K562 (cell line): Measurements from ENCODE around the gene NGRN. TPM values are rescaled to one million over a fixed set of nuclear protein-coding genes. Genes with fewer than 3 reads are reported as not detected.

Experiments used
- ATAC-seq: fragments of 200-7000 bp; cut with Tn5 transposase; 3 replicates; pipeline ENCODE4 v1.9.1; 2020; ENCODE audit warnings: moderate library complexity
- BruUV-seq: library from RNA; stranded (reverse); fragments of 400-500 nt; replicated peaks from 2 replicates; lab custom pipeline; 2021; lab: Mats Ljungman, UMichigan
- CTCF ChIA-PET: fragments of 300-600 bp; formaldehyde crosslinking; extraction: SDS; loops from one replicate; lab custom pipeline; 2021; ENCODE audit warnings: low intra/inter-chr PET ratio; lab: Yijun Ruan, JAX
- POLR2A ChIA-PET: fragments of 300-600, 350-650 bp; sonication (Branson Sonifier 250); formaldehyde crosslinking; extraction: SDS; loops from one replicate; lab custom pipeline; 2021; ENCODE audit warnings: antibody characterized with exemption, inconsistent platforms; lab: Yijun Ruan, JAX
- DNase-seq, 4 experiments: peaks; one replicate each; pipeline versions ENCODE4 v3.0.0 to v3.0.0-alpha.2; 2011 to 2018; ENCODE audit warnings: low spot score in 3 of 4, mixed read lengths in 3 of 4; ENCODE audit errors: extremely low read depth in 1 of 4
- FAIRE-seq: peaks from 2 replicates; lab custom pipeline; 2011; peaks lifted over from hg19 to GRCh38; lab: Jason Lieb, UNC
- H2AFZ ChIP-seq: 2 replicates; pipeline ENCODE4 v1.6.0; 2011; ENCODE audit warnings: low read depth, low read length, control low read depth, inconsistent platforms
- H3K27ac ChIP-seq: fragments of 200-600 bp; 3 replicates; pipeline ENCODE4 v1.8.0; 2011; ENCODE audit warnings: low read depth, mild to moderate bottlenecking, control low read depth, inconsistent platforms, low read length, moderate library complexity, mixed read lengths; ENCODE audit errors: extremely low read depth
- H3K27me3 ChIP-seq, 2 experiments: fragments of 300-600 bp in 1 of 2; 2 replicates in 1 of 2; 3 replicates in 1 of 2; pipeline versions ENCODE4 v1.6.0 to v1.8.0; 2011; ENCODE audit warnings: inconsistent platforms in 2 of 2, low read length in 2 of 2, mild to moderate bottlenecking in 1 of 2, mixed read lengths in 1 of 2, moderate library complexity in 1 of 2; ENCODE audit not compliant: control insufficient read depth in 2 of 2, insufficient read depth in 2 of 2
- H3K36me3 ChIP-seq: fragments of 300-600 bp; 3 replicates; pipeline ENCODE4 v1.8.0; 2011; ENCODE audit warnings: mild to moderate bottlenecking, low read length, inconsistent platforms; ENCODE audit not compliant: control insufficient read depth, insufficient read depth
- H3K4me1 ChIP-seq, 2 experiments: fragments of 200-600 bp in 1 of 2; replicated peaks in 1 of 2; 2 replicates in 1 of 2; 3 replicates in 1 of 2; pipeline versions ENCODE4 v1.5.1 to v1.8.0; 2011; ENCODE audit warnings: inconsistent platforms in 2 of 2, low read length in 2 of 2, mild to moderate bottlenecking in 1 of 2, mixed read lengths in 1 of 2, moderate library complexity in 1 of 2; ENCODE audit not compliant: control insufficient read depth in 2 of 2, insufficient read depth in 2 of 2
- H3K4me2 ChIP-seq: 2 replicates; pipeline ENCODE4 v1.6.1; 2011; ENCODE audit warnings: low read length, control low read depth, inconsistent platforms, mixed read lengths; ENCODE audit not compliant: insufficient read depth
- H3K4me3 ChIP-seq: fragments of 200-600 bp; sonication (generic), shearing (Covaris generic); 2 replicates; pipeline ENCODE4 v1.5.1; 2016; ENCODE audit warnings: control low read depth, inconsistent platforms
- H3K79me2 ChIP-seq: fragments of 200-600 bp; 3 replicates; pipeline ENCODE4 v1.8.0; 2011; ENCODE audit warnings: low read length, inconsistent platforms; ENCODE audit not compliant: control insufficient read depth, insufficient read depth
- H3K9ac ChIP-seq, 2 experiments: 2 replicates each; pipeline versions ENCODE4 v1.6.0 to v1.6.1; 2011; ENCODE audit warnings: low read depth in 2 of 2, low read length in 2 of 2, control low read depth in 1 of 2, inconsistent platforms in 1 of 2, mild to moderate bottlenecking in 1 of 2, mixed read lengths in 1 of 2; ENCODE audit not compliant: insufficient read depth in 1 of 2
- H3K9me1 ChIP-seq: one replicate; pipeline ENCODE4 v1.6.0; 2011; ENCODE audit warnings: inconsistent platforms, mild to moderate bottlenecking, low read length, moderate library complexity; ENCODE audit not compliant: control insufficient read depth, insufficient read depth
- H3K9me3 ChIP-seq: replicated peaks from 2 replicates; pipeline ENCODE4 v1.5.1; 2011; ENCODE audit warnings: low read depth, low read length, inconsistent platforms; ENCODE audit not compliant: control insufficient read depth, insufficient read depth
- H4K20me1 ChIP-seq: replicated peaks from 2 replicates; pipeline ENCODE4 v1.6.1; 2011; ENCODE audit warnings: low read length, inconsistent platforms, mixed read lengths; ENCODE audit not compliant: control insufficient read depth, insufficient read depth
- MEF2A ChIP-seq: IDR thresholded peaks from 2 replicates; pipeline ENCODE4 v1.6.1; 2011; ENCODE audit warnings: low read depth, mild to moderate bottlenecking, low read length, moderate library complexity; ENCODE audit not compliant: control insufficient read depth
- NFIC ChIP-seq: fragments of 450-650 bp; IDR thresholded peaks from 2 replicates; pipeline ENCODE4 v1.6.1; 2017; ENCODE audit warnings: mild to moderate bottlenecking, inconsistent platforms
- RHOXF2B ChIP-seq: fragments of 250-450 bp; sonication (Bioruptor Pico); conservative IDR thresholded peaks from 2 replicates; pipeline ENCODE4 v1.5.1; 2021
- RNF2 ChIP-seq: sonication (generic); IDR thresholded peaks from 2 replicates; pipeline ENCODE4 v1.6.1; 2016
- ZFPM2 ChIP-seq: fragments of 250-450 bp; sonication (Bioruptor Pico); IDR thresholded peaks from 2 replicates; pipeline ENCODE4 v1.5.1; 2022; ENCODE audit warnings: mild to moderate bottlenecking
- ZNF263 ChIP-seq: sonication (generic); formaldehyde crosslinking; IDR thresholded peaks from 2 replicates; pipeline ENCODE4 v1.8.0; 2022; ENCODE audit warnings: mild to moderate bottlenecking, missing genetic modification reagents, borderline replicate concordance
- WGBS: fragments of 100-300 bp; shearing (Covaris generic); methylation state at CpG from one replicate; pipeline ENCODE4 v1.1.6; 2016; ENCODE audit warnings: low coverage, mixed read lengths; ENCODE audit not compliant: insufficient coverage; ENCODE audit errors: missing lambda C conversion rate; 5-methylcytosine and 5-hydroxymethylcytosine counted together
- in situ Hi-C: fragments of 300-500 bp; cut with MboI; formaldehyde crosslinking; loops from 4 replicates; pipeline ENCODE4 v1.15.0; 2018; ENCODE audit warnings: inconsistent platforms, mixed read lengths
- intact Hi-C: fragments of 100-400 bp; cut with micrococcal nuclease; formaldehyde crosslinking; loops from 2 replicates; pipeline ENCODE4 v1.14.2; 2022
- polyA plus RNA-seq, 8 experiments: library from polyadenylated mRNA; depleted of rRNA in 4 of 8; stranded (reverse) in 5 of 8; unstranded in 3 of 8; fragments of >200 nt; fragmentation: Nextera tagmentation in 2 of 8; fragmentation: Illumina TruSeq in 1 of 8; extraction: Ambion mirVana in 2 of 8; extraction: Trizol in 1 of 8; gene quantifications; 2 replicates each; pipeline versions ENCODE4 v1.2.1 to v1.2.3, GENCODE V29; 2011 to 2014; ENCODE audit warnings: inconsistent platforms in 1 of 8, missing spikeins in 1 of 8
- total RNA-seq, 7 experiments: library from RNA; depleted of rRNA in 6 of 7; stranded (reverse); fragments of >200 nt in 6 of 7; fragmentation: Illumina TruSeq in 2 of 7; extraction: Trizol in 2 of 7; gene quantifications; 2 replicates each; pipeline versions ENCODE4 v1.2.1 to v1.2.3, GENCODE V29; 2011 to 2021; ENCODE audit warnings: low replicate concordance in 1 of 7
- TF ChIP-seq, protein P1 (sequence below): fragments of 450-650 bp; IDR thresholded peaks from 2 replicates; pipeline ENCODE4 v1.7.0; 2016; ENCODE audit warnings: borderline replicate concordance

The NGRN gene
- total and polyA plus RNA-seq, 9 of the 15 experiments (the other 6 are each of a cell fraction or from before 2014, with no cell fraction given), result 14.0 to 73.4 (median 60.0) TPM

DNA sequence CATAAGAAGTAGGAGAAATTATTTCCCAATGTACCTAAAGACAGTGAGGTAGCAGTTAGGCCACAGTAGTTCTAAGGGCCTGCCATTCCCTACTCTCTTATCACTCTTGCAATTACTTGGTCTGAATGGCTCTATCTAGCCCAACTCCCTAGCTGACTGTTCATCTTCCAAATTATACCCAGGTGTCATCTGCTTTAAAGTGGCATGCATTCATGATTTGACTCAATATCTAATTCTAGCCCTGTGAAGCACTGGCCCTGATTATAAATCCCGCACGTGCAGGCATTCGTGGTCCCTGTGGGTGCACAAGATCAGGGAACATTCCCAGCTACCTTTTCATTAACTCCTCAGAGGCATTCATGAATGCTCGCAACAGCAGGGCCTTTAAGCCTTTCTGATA, 43.5 kb downstream of the NGRN start:
- ATAC-seq, result peak; percentile 47; the same call in 2 of the 3 replicates
- intact Hi-C loops, result no loop called here
- ChIA-PET CTCF (no interaction called here), POLR2A (no interaction called here)
- Histone ChIP-seq H3K4me3 (no peak overlapping the region), H3K9me3 (no peaks in the 10 kb centered on the region), H3K36me3 (no peaks in the 10 kb centered on the region), H3K4me1 (peaks cover 0 to 2% of the 10 kb centered on the region in 2 experiments; a peak in 1 of 5 replicates), H3K4me2 (no peak overlapping the region), H3K9me1 (no peaks in the 10 kb centered on the region), H3K27me3 (no peaks in the 10 kb centered on the region), H4K20me1 (no peaks in the 10 kb centered on the region), H3K9ac (no peak overlapping the region), H3K27ac (no peak overlapping the region), H2AFZ (peak overlapping the region; percentile 81), H3K79me2 (no peaks in the 10 kb centered on the region)
- no TSS peak for BruUV-seq
- in situ Hi-C loops, result loop anchor here (25.0 kb wide), 1 partner anchor 928 kb away; no protein-coding TSS in a partner anchor
- FAIRE-seq, result no peak
- no peak for TF ChIP-seq RNF2
- 75% methylated on average over 4 of the region's 4 CpGs for WGBS
- no peak for DNase-seq

DNA sequence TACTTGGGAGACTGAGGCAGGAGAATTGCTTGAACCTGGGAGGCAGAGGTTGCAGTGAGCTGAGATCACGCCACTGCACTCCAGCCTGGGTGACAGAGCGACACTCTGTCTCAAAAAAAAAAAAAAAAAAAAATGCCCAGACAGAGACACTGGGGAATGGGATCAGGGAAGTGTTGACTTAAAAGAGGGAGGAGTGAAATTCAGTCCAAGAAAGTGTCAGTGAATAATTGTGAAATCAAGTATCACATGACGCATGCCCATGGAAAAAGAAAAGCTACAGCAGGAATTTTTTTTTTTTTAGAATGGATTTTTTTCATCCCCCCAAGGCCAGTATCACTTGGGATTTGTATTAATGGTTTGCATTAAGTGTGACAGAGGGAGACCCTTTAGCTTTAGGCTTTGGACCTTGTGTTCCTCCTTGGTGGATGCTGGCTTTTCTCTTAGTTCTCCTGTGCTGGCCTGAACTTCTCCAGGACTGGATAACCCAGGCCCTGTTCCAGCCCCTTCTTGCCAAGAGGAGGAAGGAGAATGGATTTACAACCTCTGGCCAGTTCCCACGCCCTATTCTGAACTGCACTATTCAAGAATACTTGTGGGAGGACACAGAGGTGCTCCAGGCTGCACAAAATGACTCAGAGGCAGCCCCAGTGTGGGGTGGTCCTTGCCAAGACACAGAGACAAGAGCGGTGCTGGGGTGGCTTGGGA, 50.0 kb downstream of the NGRN start:
- Histone ChIP-seq H3K27me3 (no peaks in the 10 kb centered on the region), H3K4me1 (peaks cover 3% of the 10 kb centered on the region in 2 experiments; a peak in 2 of 5 replicates), H3K36me3 (no peaks in the 10 kb centered on the region), H3K79me2 (no peaks in the 10 kb centered on the region), H3K4me2 (no peak overlapping the region), H3K9me3 (no peaks in the 10 kb centered on the region), H3K9ac (no peak overlapping the region), H3K4me3 (no peak overlapping the region), H3K27ac (no peak overlapping the region), H3K9me1 (no peaks in the 10 kb centered on the region), H2AFZ (no peak overlapping the region), H4K20me1 (no peaks in the 10 kb centered on the region)
- no peak for FAIRE-seq
- 62% methylated on average over 3 of the region's 5 CpGs for WGBS
- in situ Hi-C loops, result loop anchor here (10.0 to 25.0 kb wide), 2 partner anchors 569 to 922 kb away; partner anchors contain the start of gene FES
- no TSS peak for BruUV-seq
- ChIA-PET CTCF (no interaction called here), POLR2A (interaction anchor here (0.9 kb wide), 1 partner anchor 281 kb away, joined by 3 read pairs; no protein-coding TSS in a partner anchor)
- ATAC-seq, result no peak
- DNase-seq, result no peak
- intact Hi-C loops, result no loop called here
- TF ChIP-seq RHOXF2B (CRISPR knock-in tag) (no peak), ZFPM2 (CRISPR knock-in tag) (no peak), MEF2A (no peak), NFIC (no peak), ZNF263 (CRISPR knock-in tag) (peak; percentile 44; the same call in 1 of the 2 replicates)
- TF ChIP-seq, protein P1, sequence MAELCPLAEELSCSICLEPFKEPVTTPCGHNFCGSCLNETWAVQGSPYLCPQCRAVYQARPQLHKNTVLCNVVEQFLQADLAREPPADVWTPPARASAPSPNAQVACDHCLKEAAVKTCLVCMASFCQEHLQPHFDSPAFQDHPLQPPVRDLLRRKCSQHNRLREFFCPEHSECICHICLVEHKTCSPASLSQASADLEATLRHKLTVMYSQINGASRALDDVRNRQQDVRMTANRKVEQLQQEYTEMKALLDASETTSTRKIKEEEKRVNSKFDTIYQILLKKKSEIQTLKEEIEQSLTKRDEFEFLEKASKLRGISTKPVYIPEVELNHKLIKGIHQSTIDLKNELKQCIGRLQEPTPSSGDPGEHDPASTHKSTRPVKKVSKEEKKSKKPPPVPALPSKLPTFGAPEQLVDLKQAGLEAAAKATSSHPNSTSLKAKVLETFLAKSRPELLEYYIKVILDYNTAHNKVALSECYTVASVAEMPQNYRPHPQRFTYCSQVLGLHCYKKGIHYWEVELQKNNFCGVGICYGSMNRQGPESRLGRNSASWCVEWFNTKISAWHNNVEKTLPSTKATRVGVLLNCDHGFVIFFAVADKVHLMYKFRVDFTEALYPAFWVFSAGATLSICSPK, result no peak
